Right renal cortex interstitium (tissue), 3 donors: Measurements from ENCODE around the gene MAP3K5. TPM values are rescaled to one million over a fixed set of nuclear protein-coding genes. Genes with fewer than 3 reads are reported as not detected.

Experiments used
- DNase-seq, 3 donors: peaks; one replicate each; pipeline ENCODE4 v3.0.0-alpha.2; 2013; ENCODE audit warnings: low read depth in 3 of 3, low spot score in 2 of 3
- polyA plus RNA-seq, 3 donors: library from polyadenylated mRNA; unstranded; fragments of 120-200 nt; gene quantifications; one replicate each; pipeline ENCODE4 v1.2.1, GENCODE V29; 2013; ENCODE audit not compliant: insufficient read length in 3 of 3

The MAP3K5 gene
- polyA plus RNA-seq, 3 donors = 6.1 to 6.5 (median 6.2) TPM

DNA sequence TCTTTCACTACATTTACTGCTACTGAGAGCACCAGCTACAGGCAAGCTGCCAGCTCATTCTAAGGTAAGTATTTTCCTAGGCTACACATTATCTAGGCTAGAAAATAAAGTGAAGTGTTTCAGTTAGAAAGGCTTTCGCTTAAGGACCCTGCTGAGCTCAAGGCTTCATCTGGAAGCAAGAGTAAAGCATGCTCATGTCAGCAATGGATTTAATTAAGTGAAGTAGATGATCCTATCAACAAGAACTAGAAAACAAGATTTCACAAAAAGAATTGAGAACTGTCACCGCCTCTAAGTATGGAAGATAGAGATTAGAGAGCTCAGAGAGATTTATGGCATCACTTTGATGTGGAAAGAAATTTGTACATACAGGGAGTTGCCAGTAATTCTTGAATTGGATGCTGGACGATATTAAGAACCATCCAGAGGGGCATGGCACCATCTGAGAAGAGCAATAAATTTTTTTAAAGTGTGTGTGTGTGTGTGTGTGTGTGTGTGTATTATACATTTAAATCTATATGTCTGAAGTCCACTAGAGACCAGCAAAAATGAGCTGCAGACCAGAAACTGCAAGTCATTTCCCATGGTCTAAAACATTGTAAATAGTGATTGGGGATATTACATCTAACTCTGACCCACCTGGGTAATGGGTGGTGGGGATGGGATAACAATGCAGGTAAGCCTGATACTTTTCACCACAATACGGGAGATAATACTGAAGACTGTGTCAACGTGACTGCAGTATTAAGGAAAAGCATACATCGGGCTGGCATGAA, 136.8 kb downstream of the MAP3K5 start:
- DNase-seq = no peak

DNA sequence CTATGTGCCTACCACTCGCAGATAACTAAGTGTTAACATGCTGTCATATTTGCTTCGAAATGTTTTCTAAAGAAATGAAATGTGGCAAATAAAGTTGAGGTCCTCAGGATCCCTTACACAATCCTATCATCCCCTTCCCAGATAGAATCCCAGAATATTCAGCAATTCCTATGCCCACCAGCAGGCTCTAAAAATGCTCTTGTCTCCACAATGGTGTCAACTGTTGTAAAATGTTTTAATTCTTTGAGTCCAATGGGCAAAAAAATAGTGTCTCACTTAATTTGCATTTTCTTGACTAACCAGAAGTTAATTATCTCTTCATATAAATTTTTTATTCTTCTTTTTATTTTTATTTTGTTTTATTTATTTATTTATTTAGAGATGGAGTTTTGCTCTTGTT, 138.2 kb downstream of the MAP3K5 start:
- DNase-seq = no peak

- no peak for DNase-seq
Measured at GRCh38 chr6:136652656-136653055, 139.6 kb downstream of the MAP3K5 start.

DNA sequence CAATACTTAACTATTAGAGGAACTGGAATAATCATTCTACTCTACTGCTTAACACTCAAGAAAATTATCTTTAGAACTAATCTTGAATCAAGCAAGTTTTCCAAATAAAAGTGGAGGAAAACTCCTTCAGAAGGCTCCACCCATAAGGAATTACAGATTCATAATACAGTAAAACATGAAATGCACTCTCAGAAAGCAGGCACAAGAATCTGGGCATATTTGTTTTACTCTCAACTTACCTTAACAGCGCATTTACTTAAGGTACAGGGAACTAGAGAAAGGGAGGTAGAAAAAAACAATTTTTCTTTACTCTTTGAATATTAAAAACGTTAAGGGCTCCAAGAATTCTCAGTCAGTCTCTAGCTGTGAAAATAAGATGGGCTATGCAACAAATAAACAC, 140.3 kb downstream of the MAP3K5 start:
- DNase-seq = no peak

GRCh38 chr6:136647363-136647852, 144.9 kb downstream of the MAP3K5 start:
- no peak for DNase-seq

- no peak for DNase-seq
Measured at GRCh38 chr6:136646377-136646776, 145.9 kb downstream of the MAP3K5 start.

DNA sequence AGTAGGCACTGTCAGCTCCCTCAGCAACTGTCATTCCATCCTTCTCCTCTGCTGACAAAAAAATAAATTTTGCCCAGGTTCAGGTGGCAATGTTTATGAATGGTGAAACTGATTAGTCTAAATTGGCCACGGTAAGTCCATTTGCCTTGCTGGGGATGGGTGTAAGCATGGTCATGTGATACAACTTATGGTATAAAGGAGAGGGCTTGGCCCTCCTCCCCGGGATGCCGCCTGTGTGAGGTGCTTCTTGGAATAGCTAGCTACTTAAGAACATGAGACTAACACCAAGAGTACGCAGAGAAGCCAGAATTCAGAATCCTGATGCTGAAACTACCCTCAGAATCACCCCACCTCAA, 147.7 kb downstream of the MAP3K5 start:
- no peak for DNase-seq

DNA sequence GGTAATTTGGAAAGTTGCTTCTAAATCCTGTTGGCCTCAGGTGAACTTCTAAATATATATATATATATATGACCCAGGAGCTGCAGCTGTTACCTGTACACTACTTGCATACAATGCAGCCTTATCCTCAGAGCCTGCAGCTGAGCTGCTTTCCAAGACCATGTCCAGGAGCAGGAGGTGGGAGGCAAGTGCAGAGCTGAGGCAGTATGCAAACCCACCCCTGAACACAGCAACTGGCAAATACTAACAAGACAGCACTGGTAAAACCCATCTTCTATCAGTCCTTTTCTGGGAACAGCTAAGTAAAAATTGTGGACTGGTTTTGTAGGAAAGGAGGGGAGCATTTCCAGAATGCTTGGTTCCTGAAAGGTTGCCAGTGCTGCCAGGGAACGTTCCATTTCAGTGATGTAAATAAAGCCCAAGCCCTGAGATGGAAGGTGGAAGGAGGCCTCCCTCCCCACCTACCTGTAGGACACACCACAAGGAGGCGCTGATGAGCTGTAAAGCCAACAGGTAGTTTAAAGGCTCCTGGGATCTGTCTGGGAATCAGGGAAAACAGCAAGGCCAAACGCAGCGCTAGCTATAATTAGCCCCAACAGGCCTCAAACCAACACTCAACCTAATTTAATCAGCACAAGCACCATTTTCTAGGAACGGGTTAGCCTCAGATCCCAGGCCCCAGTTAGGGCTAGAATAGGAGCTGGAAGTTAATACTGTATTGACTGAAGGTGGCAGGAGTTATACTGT, 148.3 kb downstream of the MAP3K5 start:
- DNase-seq = peak; percentile 75 to 81 (median 79)

- no peak for DNase-seq
Measured at GRCh38 chr6:136641873-136642465, 150.3 kb downstream of the MAP3K5 start.

GRCh38 chr6:136641166-136641565, 151.1 kb downstream of the MAP3K5 start:
- DNase-seq = no peak

DNA sequence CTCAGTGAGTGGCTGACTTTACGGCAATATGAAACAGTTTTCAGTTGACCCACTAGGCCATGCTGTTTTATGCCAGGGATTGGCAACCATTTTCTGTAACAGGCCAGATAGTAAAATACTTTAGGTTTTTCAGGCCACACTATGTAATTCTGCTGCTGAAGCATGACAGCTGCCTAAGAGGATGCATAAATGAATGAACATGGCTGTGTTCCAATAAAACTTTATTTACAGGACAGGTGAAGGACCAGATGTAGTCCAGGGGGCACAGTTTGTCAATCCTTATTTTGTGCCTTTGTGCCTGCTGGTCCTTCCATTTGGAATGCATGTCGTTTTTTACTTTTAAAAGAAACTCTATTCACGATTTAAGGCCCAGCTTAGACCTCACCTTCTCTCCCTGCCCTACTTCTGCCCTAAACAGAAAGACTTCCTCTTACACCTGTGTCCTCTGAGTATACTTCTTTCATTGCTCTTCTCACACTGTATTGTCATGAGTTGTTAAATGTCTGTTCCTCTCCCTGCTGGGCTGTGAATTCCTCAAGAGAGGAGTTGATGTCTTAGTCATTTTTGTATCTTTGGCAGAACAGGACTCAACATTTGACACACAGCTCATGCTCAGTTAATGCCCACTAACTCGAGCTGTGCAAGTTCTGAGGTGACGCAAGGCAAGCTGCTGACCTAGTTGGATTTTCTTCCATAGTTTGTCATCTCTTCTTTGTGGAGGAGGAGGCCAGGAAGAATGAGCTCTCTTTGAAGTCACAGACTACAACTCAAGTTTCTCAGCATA, 152.0 kb downstream of the MAP3K5 start:
- no peak for DNase-seq

- no peak for DNase-seq
Measured at GRCh38 chr6:136639702-136640101, 152.6 kb downstream of the MAP3K5 start.

DNA sequence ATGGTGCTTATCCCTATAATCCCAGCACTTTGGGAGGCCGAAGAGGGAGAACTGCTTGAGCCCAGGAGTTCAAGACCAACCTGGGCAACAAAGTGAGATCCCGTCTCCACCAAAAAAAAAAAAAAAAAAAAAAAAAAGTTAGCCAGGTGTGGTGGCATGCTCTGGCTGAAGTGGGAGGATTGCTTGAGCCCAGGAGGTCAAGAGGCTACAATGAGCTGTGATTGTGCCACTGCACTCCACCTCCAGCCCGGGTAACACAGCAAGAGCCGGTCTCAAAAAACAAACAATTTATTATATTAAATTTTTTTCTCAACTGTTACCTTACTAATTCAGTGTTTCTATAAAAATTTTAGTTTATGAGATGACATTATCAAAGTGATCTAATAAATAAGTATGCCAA, 156.7 kb downstream of the MAP3K5 start:
- no peak for DNase-seq

DNA sequence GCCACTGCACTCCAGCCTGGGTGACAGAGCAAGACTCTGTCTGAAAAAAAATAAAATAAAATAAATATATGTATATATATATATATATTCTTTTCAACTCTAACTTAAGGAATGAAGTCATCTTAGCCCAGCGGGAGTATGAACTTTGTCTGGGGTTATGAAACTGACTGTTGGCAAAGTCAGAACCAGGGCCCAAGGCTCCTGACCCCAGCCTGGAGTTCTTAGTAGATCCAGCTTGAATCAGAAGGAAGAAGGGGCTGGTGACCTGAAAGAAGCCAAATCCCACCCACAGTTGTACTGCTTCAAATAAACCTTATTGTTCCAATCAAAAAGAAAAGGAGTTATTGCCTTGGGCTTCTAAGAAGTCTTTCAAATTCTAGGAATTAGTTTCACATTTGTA, 158.9 kb downstream of the MAP3K5 start:
- DNase-seq = no peak

GRCh38 chr6:136628996-136629395, 163.3 kb downstream of the MAP3K5 start:
- DNase-seq = no peak

- DNase-seq = no peak
Measured at GRCh38 chr6:136627191-136627590, 165.1 kb downstream of the MAP3K5 start.

GRCh38 chr6:136625293-136625692, 167.0 kb downstream of the MAP3K5 start:
- DNase-seq = no peak

GRCh38 chr6:136624347-136624746, 167.9 kb downstream of the MAP3K5 start:
- DNase-seq = no peak

DNA sequence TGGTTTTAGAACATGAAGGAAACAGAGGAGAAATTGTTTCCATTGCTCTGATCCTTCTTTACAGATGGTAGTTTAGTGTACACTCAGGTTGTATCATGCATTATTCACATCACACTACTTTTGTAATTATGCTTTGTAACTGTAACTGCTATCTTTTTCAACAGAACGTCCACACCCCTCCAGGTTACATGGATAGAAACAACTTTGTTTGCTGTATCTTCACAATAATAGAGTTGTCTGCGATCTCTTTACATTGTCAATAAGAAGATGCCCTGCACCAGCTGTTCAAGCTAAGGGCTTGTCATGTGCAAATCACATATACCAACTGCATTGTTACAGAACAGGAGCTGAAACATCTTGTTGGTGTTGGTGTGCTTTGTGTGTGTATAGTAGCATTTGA, 174.2 kb downstream of the MAP3K5 start:
- DNase-seq = no peak

DNA sequence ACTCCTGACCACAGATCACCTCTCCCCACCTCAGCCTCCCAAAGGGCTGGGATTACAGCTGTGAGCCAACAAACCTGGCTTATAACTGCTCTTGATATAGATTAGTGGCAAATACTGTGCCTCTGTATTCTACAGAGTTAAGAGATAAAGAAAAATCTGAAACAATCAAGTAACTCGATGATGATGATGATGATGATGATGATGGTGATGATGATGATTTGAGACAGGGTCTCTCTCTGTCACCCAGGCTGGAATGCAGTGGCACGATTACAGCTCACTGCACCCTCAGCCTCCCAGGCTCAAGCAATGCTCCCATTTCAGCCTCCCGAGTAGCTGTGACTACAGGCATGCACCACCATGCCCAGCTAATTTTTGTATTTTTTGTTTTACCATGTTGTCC, 175.8 kb downstream of the MAP3K5 start:
- DNase-seq = no peak

DNA sequence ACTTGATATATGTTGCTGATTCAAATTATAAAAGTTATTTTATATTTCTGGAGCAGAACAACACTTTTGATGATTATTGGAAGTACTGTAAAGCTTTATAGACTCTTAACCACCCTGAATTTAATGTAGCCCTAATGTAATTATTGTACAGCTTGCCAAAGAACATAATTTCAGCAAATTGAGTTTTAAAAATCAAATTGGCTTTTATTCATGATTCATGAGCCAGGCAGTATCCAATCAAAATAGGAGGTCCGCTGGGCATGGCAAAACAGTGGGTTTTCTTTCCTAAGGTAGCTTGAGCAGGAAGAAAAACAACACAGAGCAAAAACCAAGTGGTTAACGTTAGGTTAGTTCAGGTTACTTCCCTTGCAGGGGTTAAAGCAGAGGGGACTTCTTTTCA, 177.3 kb downstream of the MAP3K5 start:
- no peak for DNase-seq
